Measurements from ENCODE around the gene TLE4.

- TF ChIP-seq CTCF (IDR thresholded peaks at IDR 0.05) (no peak), EZH2 (IDR thresholded peaks at IDR 0.05; ENCODE audit: borderline replicate concordance, insufficient read depth, low read depth, low read length, poor library complexity, severe bottlenecking) (no peak)
These were observed 88.8 kb downstream of the TLE4 start for GRCh38 chr9:79660615-79661014.

Measured in B cell (primary cell).